DND-41 (cell line): ENCODE data around the gene SETDB2.

Experiments used
- ATAC-seq: fragments of 200-7000 bp; cut with Tn5 transposase; 3 replicates; pipeline ENCODE4 v1.9.1; 2021; ENCODE audit warnings: low read depth; ENCODE audit not compliant: insufficient read depth
- DNase-seq: peaks from one replicate; pipeline ENCODE4 v3.0.0-alpha.2; 2020
- H2AFZ ChIP-seq: 2 replicates; pipeline ENCODE4 v1.6.0; 2012; ENCODE audit warnings: low read depth, low read length
- H3K27ac ChIP-seq: 2 replicates; pipeline ENCODE4 v1.5.1; 2012; ENCODE audit warnings: low read length, inconsistent platforms
- H3K27me3 ChIP-seq: fragments of 200-600 bp; sonication (generic); 2 replicates; pipeline ENCODE4 v1.6.0; 2012; ENCODE audit warnings: low read length, mild to moderate bottlenecking, inconsistent platforms; ENCODE audit not compliant: insufficient read depth, poor library complexity
- H3K36me3 ChIP-seq: 2 replicates; pipeline ENCODE4 v1.5.1; 2012; ENCODE audit warnings: low read length, inconsistent platforms; ENCODE audit not compliant: insufficient read depth
- H3K4me1 ChIP-seq: 2 replicates; pipeline ENCODE4 v1.5.1; 2012; ENCODE audit warnings: mild to moderate bottlenecking, low read length; ENCODE audit not compliant: insufficient read depth
- H3K4me2 ChIP-seq: 2 replicates; pipeline ENCODE4 v1.6.0; 2012; ENCODE audit warnings: mild to moderate bottlenecking, moderate library complexity, low read length, inconsistent platforms; ENCODE audit not compliant: insufficient read depth
- H3K4me3 ChIP-seq, 2 experiments: fragments of 200-600 bp in 1 of 2; shearing (Covaris generic) in 1 of 2; 2 replicates each; pipeline ENCODE4 v1.5.1; 2012 to 2016; ENCODE audit warnings: inconsistent platforms in 2 of 2, low read length in 2 of 2, mild to moderate bottlenecking in 2 of 2, low read depth in 1 of 2, moderate library complexity in 1 of 2
- H3K79me2 ChIP-seq: 2 replicates; pipeline ENCODE4 v1.6.0; 2012; ENCODE audit warnings: low read length, inconsistent platforms; ENCODE audit not compliant: insufficient read depth
- H3K9ac ChIP-seq: 2 replicates; pipeline ENCODE4 v1.6.0; 2012; ENCODE audit warnings: low read depth, mild to moderate bottlenecking, inconsistent platforms, low read length, moderate library complexity
- H3K9me3 ChIP-seq: 2 replicates; pipeline ENCODE4 v1.5.1; 2012; ENCODE audit warnings: low read length, moderate library complexity, mild to moderate bottlenecking, inconsistent platforms; ENCODE audit not compliant: insufficient read depth, severe bottlenecking
- H4K20me1 ChIP-seq: 2 replicates; pipeline ENCODE4 v1.6.0; 2012; ENCODE audit warnings: low read length; ENCODE audit not compliant: insufficient read depth
- CTCF ChIP-seq: IDR thresholded peaks from 2 replicates; pipeline ENCODE4 v1.5.1; 2012; ENCODE audit warnings: borderline replicate concordance, low read length, moderate library complexity, mild to moderate bottlenecking; ENCODE audit not compliant: poor library complexity, severe bottlenecking; ENCODE audit errors: extremely low read depth
- EZH2 ChIP-seq: IDR thresholded peaks from 3 replicates; pipeline ENCODE4 v1.6.1; 2012; ENCODE audit warnings: borderline replicate concordance, low read depth, mild to moderate bottlenecking, moderate library complexity, low read length, inconsistent platforms; ENCODE audit not compliant: severe bottlenecking

The SETDB2 gene

DNA sequence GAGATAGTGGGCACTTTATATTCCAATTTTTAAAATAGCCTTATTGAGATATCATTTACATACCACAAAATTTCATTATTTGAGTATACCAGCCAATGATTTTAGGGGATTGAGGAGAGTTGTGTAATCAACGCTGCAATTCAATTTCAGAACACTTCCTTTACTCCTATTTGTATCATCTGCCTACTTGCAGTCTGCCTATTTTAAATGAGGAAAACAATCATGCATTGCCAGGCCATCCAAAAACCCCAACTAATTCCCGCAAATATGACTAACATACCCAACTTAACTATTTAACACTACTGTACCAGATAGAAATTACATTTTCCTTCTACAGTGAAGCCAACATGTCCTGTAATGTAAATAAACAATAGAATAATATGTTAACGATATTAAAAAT is 26.9 kb upstream of the SETDB2 start:
- no peak for DNase-seq
- Histone ChIP-seq H3K9me3 (no peaks in the 10 kb centered on the region), H3K36me3 (no peaks in the 10 kb centered on the region), H2AFZ (no peak overlapping the region), H3K4me2 (no peak overlapping the region), H3K9ac (no peak overlapping the region), H4K20me1 (no peaks in the 10 kb centered on the region), H3K27ac (no peak overlapping the region), H3K4me3 (no peak overlapping the region), H3K79me2 (no peaks in the 10 kb centered on the region), H3K4me1 (no peaks in the 10 kb centered on the region), H3K27me3 (no peaks in the 10 kb centered on the region)
- ATAC-seq, result no peak
- no peak for TF ChIP-seq EZH2
- TF ChIP-seq CTCF, result no peak

- no peaks in the 10 kb centered on the region for H3K36me3 ChIP-seq
- H3K9ac ChIP-seq, result no peak overlapping the region
- no peaks in the 10 kb centered on the region for H3K9me3 ChIP-seq
- no peak overlapping the region for H3K4me3 ChIP-seq
- no peaks in the 10 kb centered on the region for H4K20me1 ChIP-seq
- H3K4me2 ChIP-seq, result no peak overlapping the region
- ATAC-seq (no peak), DNase-seq (no peak)
- TF ChIP-seq CTCF, result no peak
- no peak overlapping the region for H2AFZ ChIP-seq
- no peak overlapping the region for H3K27ac ChIP-seq
- no peaks in the 10 kb centered on the region for H3K27me3 ChIP-seq
- H3K4me1 ChIP-seq, result no peaks in the 10 kb centered on the region
- H3K79me2 ChIP-seq, result no peaks in the 10 kb centered on the region
Observed at GRCh38 chr13:49418206-49418605, 25.9 kb upstream of the SETDB2 start.

GRCh38 chr13:49419276-49419675 is 24.8 kb upstream of the SETDB2 start:
- DNase-seq (no peak), ATAC-seq (no peak)
- Histone ChIP-seq H3K4me2 (no peak overlapping the region), H3K79me2 (no peaks in the 10 kb centered on the region), H3K27ac (no peak overlapping the region), H4K20me1 (no peaks in the 10 kb centered on the region), H3K4me1 (no peaks in the 10 kb centered on the region), H3K4me3 (no peak overlapping the region), H2AFZ (no peak overlapping the region), H3K9me3 (no peaks in the 10 kb centered on the region), H3K9ac (no peak overlapping the region), H3K36me3 (no peaks in the 10 kb centered on the region), H3K27me3 (no peaks in the 10 kb centered on the region)
- TF ChIP-seq EZH2 (no peak), CTCF (no peak)

GRCh38 chr13:49421391-49421790 is 22.7 kb upstream of the SETDB2 start:
- DNase-seq, result peak; percentile 14
- H3K27ac ChIP-seq, result no peak overlapping the region
- peak; percentile 57; the same call in 2 of the 3 replicates for ATAC-seq
- no peaks in the 10 kb centered on the region for H3K9me3 ChIP-seq
- H2AFZ ChIP-seq, result no peak overlapping the region
- no peaks in the 10 kb centered on the region for H3K36me3 ChIP-seq
- no peak overlapping the region for H3K4me3 ChIP-seq
- H4K20me1 ChIP-seq, result no peaks in the 10 kb centered on the region
- H3K4me1 ChIP-seq, result no peaks in the 10 kb centered on the region
- H3K9ac ChIP-seq, result no peak overlapping the region
- no peaks in the 10 kb centered on the region for H3K27me3 ChIP-seq
- H3K4me2 ChIP-seq, result no peak overlapping the region
- TF ChIP-seq CTCF (peak; percentile 39), EZH2 (no peak)
- no peaks in the 10 kb centered on the region for H3K79me2 ChIP-seq
